HG02610 (cell line): Measurements from ENCODE around the gene CHRNB4.

Experiments used
- ATAC-seq: cut with Tn5 transposase; IDR thresholded peaks from one replicate; pipeline ENCODE4 v1.9.1; 2021; ENCODE audit warnings: mild to moderate bottlenecking, moderate library complexity; ENCODE audit not compliant: unreplicated experiment

The CHRNB4 gene

DNA sequence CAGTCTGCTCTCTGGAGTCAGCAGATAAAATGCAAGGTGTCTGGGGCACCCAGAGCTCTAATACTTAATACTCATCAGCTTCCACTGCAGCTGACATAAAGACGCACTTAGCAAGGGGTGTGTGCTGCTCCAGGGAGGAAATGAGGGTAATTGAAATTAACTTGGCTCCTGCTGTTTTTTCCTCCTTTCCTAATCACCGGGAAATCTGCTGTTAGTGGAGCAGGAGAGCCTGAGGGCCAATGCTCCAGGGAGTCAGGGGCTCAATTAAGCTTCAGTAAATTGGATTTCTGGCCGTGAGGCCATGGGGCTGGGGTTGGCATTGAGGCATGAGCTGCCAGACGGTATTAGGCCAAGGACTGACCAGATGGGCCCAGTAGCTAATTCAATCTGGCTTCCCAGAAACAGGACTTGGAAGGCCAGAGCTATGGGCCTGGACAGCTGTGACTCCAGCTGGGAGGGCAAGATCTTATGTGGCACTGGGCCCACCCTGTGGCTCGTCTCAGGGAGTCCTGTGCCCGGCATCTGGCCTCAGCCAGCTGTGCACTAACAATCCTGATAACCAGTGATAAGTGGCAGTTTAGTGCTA lies 30.7 kb upstream of the CHRNB4 start:
- ATAC-seq, result no peak

- no peak for ATAC-seq
These were observed 28.0 kb upstream of the CHRNB4 start for GRCh38 chr15:78668987-78669386.

GRCh38 chr15:78667578-78668236 lies 26.7 kb upstream of the CHRNB4 start:
- ATAC-seq, result no peak

DNA sequence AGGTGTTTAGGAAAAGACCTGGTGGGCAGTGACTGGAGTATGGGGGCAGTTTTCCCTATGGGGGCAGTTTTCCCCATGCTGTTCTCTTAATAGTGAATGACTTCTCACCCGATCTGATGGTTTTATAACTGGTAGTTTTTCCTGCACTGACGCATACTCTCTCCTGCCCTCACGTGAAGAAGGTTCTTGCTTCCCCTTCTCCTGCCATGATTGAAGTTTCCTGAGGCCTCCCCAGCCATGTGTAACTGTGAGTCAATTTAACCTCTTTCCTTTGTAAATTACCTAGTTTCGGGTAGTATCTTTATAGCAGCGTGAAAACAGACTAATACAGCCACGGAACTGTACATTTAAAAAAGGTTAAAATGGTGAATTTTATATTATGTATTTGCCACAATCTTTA lies 25.0 kb upstream of the CHRNB4 start:
- ATAC-seq, result no peak

- ATAC-seq, result no peak
These were observed 22.7 kb upstream of the CHRNB4 start for GRCh38 chr15:78663703-78664102.

DNA sequence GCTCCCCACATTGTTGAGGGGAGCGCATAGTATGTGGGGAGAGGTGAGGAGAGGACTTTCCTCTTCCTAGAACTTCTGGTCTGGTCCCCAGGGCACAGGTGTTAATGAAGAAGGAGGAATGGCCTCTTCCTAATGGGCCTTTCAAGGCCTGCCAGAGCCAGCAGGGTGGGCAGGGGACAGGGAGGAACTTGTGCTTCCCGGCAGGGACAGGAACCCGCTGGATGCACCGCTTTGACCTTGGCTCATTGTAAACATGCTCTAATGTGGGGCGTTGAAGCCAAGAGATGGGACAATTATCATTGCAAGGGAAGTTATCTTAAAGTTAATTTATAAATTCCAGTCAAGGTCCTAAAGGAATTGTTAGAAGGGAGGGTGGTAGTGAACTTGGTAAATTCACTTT lies 21.0 kb upstream of the CHRNB4 start:
- no peak for ATAC-seq

DNA sequence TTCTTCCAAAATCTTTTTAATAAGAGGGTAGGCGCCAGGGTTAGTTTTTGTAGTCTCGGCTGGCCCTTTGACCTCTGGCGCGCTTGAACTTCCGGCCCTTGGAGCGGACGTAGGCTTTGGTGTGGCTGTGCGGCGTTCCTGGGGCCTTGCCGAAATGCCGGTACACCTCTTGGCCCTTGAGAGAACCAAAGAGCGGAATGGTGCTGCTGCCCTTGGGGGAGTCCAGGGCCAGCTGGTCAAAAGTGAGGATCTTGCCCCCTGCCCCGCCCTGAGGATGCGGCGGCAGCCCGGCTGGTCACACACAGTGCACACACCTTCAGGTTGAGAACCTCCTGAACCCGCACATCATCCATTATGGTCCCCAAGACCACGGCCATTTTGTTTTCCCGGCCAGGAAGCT lies 20.0 kb upstream of the CHRNB4 start:
- ATAC-seq, result no peak

GRCh38 chr15:78660584-78660983 lies 19.6 kb upstream of the CHRNB4 start:
- ATAC-seq, result no peak

- ATAC-seq, result no peak
These were observed 17.8 kb upstream of the CHRNB4 start for GRCh38 chr15:78658823-78659222.

- ATAC-seq, result no peak
These were observed 13.3 kb upstream of the CHRNB4 start for GRCh38 chr15:78654272-78654671.

DNA sequence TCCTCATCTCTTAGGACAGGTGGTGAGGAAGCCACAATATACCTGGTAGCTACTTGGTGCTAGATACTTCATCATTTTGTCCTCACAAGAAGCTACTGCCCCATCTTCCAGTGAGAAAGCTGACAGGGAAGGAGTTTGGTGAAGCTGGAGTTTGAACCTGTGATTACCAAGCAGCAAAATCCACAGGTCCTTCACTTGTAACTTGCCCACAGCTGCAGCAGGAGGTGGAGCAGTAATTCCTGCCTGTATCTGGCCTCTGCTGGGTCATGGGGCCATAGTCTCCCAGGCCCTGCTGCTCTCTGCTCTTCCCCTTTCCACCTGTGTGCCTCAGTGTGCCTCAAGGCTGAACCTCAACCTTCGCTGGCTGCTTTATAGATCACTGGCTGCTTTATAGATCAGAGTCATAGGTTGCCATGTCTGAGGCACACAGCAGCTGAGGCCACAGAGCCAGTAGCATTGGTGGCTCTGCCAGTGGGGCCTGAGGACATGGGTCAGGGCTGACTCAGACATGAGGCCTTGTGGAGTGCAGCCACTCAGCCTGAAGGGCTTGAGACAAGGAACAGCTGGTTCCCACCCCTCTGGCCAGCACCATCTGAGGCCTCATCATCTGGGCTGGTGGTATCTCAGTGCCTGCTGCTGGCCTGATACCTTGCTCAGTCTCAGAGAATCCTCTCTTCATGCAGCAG lies 11.1 kb upstream of the CHRNB4 start:
- no peak for ATAC-seq

GRCh38 chr15:78651007-78651406 lies 10.0 kb upstream of the CHRNB4 start:
- ATAC-seq, result no peak

DNA sequence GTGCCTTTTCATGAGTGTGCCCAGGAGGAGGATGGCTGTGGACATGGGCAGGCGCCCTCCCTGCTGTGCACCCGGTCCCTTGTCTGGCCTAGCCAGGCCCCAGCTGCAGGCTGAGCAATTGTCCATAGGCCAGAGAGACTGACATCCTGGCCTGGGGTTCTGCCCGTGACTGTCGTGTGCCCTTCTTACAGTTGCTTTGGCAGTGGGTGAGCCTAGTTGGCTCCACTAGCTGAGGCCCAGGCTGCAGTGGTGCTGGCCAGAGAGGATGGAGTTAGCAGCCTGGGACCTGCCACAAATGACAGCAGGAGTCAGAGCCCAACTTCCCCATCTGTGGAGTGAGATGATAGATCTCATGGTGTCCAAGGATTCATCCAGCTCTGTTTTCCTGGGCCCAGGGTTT lies 9.0 kb upstream of the CHRNB4 start:
- no peak for ATAC-seq

- ATAC-seq, result no peak
These were observed 4.0 kb upstream of the CHRNB4 start for GRCh38 chr15:78645009-78645408.

GRCh38 chr15:78642331-78642730 lies 1.3 kb upstream of the CHRNB4 start:
- no peak for ATAC-seq

DNA sequence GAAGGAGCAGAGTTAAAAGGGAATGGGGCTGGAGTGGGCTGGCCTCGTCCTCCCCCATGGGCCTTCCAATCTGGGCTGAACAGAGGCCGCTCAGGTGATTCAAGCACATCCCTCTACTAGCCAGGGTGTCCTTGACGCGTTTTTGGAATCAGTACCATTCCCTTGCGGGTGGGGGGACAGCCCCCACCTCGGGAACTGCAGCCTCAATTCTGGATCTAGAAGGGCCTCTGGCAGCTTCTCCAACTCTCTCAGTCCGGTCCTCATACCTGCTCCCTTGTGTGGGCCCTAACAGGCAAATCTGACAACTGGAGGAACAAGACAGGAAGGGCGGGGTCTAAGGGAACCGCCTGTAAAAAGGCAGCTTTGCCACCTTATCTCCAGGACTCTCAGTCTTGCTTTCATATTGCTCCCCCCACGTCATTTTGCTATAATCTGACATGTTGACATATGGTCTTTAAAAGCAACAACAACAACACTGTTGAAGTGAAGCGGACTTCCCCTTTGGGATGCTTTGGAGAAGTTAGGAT lies 802 bp upstream of the CHRNB4 start:
- ATAC-seq, result no peak

DNA sequence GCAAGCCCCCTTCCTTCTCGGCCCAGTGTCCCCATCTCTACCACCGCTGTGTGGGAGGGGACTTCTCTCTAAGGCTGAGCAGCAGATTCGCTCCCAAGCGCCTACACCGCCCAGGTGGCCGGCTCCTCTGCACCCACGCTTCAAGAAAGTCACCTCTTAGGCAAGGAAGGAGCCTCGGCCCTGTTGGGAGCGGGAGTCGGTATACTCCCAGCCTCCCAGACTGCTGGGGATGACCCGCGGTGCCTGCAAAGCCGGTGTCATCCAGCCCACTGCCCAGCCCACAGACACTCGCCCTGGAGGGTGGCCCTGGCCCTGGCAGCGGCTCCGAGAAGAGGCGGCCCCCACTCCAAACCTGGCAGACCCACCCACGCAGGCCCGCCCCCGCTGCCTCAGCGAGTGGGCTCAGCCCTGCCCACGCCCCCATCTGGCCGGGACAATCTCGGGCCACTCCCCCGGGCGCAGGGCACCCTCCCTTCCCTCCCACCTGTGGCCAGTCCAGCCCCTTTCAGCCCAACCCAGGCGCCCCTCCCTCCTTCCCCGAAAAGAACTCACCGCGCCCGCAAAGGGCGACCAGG lies 396 bp downstream of the CHRNB4 start:
- ATAC-seq, result no peak

- no peak for ATAC-seq
These were observed 2.2 kb downstream of the CHRNB4 start for GRCh38 chr15:78638658-78639314.

- no peak for ATAC-seq
These were observed 3.1 kb downstream of the CHRNB4 start for GRCh38 chr15:78637776-78638435.

GRCh38 chr15:78636378-78636859 lies 4.6 kb downstream of the CHRNB4 start:
- no peak for ATAC-seq

DNA sequence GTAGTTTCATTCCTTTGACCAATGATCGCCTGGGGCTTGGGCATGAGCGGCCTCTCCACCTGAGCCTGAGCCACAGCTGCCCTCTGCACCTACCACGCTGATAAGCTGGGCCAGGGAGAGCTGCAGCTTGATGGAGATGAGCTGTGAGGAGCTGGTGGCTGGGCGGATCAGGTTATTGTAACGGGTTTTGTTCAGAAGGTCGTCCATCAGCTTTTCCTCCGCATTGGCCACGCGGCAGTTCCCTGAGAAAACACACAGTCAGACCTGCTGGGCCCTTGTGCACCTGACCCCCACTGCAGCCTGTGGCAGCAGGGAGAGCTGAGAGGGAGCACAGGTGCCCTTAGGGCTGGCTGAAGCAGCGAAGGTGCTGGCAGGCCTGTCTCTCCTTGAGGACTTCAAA lies 5.7 kb downstream of the CHRNB4 start:
- no peak for ATAC-seq
